Putamen (tissue), 1 donor: ENCODE data around the gene KLK6.

Source experiments
- DNase-seq: peaks from one replicate; pipeline ENCODE4 v3.0.0-alpha.2; 2016; ENCODE audit warnings: low spot score

The KLK6 gene

DNA sequence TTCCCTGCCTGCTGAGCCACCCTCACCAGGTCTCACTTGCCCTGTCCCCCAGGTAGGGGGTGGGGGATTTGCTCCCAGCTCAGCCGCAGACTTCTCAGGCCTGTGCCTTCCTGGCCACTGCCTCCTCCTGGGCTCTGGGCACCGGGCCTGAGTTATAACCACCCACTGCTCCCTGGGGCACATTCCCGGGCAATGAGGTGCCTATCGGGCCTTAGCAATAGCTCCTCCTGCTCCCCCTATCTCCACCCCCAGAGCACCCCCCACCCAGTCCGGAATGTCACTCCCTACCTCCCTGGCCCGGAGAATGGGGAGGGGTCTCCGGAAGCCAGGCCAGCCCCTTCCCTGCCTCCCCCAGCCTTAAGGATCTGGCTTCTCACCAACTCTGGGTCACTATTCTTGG, 16.5 kb downstream of the KLK6 start, which contains the start of gene KLK5:
Gene KLK5, minus strand, starts transcription at position 129 of the 400 bp plus-strand sequence. CDS start 381 bp downstream, outside the sequence.
- no peak for DNase-seq

DNA sequence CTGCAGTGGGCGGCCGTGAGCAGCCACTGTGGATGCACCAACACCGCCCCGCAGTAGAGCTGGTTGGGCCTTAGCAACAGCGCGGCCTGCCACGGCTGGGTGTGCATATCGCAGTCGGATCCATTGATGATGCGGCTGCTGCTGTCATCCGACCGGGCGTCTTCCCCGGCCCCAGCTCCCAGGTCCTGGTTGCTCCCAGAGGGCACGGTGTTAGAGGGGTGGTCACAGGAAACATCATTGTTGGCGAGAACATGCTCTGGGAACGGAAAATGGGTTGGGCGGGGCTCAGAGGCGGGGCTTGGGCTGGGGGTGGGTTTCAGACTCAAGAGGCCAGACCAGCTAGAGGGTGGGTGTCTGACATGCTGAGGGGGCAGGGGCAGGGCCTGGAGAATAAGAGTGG, 19.5 kb downstream of the KLK6 start:
- DNase-seq, result no peak

DNA sequence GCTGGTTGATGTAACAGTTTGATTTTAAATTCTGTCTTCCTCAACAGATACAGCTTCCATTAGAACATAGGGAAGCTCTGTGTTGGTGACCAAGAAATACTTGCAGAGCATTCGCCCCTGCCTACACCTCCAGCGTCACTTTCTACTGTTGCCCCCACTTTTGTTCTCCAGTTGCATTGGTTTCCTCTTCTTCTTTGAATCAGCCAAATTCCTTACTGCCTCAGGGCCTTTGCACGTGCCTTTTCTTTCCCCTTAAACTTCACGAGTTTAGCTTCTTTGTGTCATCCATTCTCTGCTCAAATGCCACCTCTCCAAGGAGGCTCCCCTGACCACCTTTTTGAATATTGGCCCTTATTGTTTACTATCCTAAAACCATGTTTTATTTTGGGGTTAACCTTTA, 22.3 kb downstream of the KLK6 start:
- no peak for DNase-seq

DNA sequence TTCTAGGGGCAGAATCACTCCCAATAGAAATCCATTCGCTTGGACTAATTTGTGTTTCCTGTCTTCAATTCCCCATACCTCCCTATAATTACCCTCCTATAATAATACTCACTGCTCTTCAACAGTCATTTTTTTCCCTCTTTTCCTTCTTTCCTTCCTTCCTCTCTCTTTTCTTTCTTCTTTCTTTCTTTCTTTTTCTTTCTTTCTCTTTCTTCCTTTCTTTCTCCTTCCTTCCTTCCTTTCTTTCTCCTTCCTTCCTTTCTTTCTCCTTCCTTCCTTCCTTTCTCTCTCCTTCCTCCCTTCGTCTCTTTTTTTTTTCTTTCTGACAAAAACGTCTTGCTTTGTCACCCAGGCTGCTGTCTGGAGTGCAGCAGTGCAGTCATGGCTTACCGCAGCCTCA, 24.6 kb downstream of the KLK6 start:
- no peak for DNase-seq

DNA sequence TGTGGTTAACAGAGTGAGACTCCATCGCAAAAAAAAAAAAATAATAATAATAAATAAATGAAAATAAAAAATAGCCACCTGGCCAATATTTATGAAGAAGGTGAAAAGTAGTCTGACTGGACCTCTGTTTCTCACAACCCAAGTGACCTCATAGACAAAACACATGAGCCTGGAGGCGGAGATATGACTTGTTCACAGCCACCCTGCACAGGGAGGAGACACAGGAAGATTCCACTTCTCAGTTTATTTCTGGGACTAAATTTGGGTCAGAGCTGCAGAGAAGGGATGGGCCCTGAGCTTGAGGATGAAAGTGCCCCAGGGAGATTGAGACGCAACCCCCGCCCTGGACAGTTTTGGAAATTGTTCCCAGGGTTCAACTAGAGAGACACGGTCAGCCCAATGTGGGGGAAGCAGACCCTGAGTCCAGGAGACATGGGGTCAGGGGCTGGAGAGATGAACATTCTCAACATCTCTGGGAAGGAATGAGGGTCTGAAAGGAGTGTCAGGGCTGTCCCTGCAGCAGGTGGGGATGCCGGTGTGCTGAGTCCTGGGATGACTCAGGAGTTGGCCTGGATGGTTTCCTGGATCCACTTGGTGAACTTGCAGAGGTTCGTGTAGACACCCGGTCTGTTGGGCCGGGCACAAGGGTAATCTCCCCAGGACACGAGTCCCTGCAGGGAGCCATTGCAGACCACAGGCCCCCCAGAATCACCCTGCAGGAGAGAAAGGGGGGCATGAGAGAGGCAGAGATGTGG, 26.1 kb downstream of the KLK6 start:
- no peak for DNase-seq

DNA sequence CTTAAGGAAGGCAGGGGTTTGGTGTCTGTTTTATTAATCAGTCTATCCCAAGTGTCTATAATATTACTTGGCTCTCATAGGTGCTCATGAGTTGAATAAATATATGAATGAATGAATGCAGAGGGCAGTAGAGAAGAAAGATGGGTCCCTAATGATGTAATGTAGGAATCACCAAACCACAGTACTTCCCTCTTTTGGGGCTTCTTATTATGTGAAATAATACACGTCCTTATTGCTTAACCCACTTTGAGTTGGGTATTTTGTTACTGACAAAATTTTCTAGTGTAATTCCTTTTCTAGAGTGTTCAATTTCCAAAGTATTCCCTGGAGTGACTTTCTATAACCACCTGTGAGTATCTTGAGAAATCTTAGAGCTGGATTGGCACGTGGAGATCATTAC, 29.8 kb downstream of the KLK6 start:
- no peak for DNase-seq

DNA sequence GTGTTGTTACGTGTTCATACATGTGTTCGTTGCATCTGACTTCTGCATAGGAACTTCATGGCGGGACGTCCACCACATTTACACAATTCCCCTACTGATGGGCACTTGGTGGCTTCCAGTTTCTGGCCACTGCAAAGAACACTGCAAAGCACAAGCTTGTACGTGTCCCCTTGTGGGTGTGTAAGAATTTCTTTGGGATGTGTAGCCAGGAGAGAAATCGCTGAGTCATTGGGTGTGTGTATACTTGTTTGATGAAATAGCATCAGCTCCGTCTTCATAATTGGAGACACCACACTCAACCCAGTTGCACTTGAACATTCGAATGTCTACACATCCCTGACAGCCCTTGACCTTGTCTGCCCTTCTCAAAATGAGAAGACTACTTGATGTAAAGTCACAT, 35.8 kb downstream of the KLK6 start:
- DNase-seq, result no peak

DNA sequence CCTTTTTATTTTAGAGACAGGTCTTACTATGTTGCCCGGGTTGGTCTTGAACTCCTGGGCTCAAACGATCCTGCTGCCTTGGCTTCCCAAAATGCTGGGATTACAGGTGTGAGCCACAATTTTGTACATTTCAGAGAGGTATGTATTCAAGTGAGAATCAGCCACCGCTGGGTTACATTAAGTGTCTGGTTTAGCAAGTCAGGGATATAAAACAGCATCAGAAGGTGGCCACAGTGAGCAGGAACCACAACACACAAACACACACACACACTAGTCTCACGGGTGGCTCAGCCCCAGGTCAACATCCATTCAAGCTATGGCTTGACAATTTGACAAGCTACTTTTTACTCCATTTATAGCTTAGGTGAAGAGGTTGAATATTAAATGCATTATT, 36.7 kb downstream of the KLK6 start:
- no peak for DNase-seq

DNA sequence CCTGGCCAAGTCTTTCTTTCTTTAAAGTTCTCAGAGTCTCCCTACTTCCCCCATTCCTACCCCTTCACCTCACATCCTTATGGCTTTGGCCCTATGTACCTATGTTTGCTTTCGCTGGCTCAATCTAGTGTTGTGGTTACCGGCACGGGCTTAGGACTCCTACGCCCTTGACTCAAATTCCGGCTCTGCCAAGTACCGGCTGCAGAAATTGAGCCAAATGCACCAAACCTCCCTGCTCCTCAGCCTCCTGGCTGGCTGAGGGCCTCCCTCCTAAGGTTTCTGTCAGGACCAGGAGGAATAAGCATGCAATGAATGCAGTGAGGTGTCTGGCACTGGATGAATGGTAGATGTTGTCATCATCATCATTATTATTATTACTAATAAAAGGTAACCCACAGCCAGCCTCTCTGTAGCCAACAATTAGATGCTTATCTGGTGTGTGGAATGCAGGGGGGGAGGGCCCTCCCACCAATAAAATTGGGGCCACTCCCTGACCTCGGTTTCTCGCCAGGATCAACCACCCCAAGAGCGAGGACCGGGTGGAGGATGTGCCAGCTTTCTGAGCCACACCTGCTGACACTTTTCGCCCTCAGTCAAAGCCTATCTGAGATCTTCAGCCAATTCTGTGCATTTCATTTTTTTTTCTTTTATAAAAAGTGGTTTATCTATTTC, 37.2 kb downstream of the KLK6 start:
- no peak for DNase-seq

DNA sequence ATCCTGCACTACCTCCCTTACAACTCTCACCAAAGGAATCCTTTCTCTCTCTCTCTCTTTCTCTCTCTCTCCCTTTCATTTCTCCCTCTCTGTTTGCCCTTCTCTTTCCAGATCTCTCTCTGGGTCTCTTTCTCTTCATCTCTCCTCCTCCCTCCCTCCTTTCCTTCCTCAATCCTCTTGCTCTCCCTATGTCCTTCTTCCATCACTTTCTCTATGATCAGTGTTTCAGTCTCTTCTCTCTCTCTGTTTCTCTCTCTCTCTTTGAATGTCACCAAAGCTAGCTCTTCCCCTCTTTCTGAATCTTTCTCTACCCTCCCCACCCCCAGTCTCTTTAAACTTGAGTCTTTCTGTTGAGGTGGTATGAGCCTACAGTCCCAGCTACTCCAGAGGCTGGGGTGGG, 38.4 kb downstream of the KLK6 start:
- no peak for DNase-seq

DNA sequence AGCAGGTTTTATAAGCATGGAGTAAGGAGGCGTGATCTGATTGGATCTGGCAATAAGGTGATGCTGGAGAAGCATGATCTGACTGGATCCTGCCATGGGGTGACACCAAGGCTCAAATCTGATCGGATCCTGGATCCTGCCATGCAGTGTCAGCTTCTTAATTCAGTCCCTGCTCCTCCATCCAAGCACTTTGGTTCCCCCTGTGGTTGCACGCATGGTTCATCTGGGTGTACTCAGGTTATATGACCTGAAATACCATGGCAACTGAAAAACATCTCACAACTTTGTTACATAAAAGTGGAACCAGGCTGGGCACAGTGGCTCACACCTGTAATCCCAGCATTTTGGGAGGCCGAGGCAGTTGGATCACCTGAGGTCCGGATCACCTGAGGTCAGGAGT, 40.6 kb downstream of the KLK6 start:
- DNase-seq, result no peak

DNA sequence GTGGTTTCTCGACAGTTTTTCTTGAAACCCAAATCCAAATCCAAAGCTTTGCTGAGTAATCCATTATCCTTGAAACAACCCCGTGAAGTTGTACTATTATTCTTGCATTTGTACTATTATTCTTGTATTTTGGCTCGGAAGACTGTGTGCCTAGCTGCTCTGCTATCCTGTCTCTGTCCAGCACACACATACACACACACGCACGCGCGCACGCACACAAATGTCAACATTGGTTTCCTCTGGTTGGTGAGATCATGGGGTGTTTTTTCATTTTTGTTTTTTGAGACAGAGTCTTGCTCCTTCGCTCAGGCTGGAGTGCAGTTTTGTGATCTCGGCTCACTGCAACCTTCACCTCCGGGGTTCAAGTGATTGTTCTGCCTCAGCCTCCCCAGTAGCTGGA, 43.2 kb downstream of the KLK6 start:
- no peak for DNase-seq

DNA sequence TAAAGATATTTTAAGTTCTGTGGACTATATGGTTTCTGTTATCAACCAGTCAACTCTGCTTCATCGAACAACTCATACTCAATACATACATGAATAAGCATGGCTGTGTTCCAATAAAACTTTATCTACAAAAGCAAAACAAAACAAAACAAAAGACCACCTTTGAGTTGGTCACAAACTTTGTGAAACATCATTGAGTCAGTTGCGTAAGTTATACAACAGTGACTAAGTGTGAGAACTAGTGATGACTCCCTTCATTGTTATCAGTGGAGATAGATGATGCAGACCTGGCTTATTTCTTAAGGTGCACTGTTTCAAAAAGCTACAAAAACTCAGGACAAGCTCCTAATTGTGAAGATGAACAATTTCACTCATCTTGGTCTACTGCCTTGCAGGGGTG, 43.7 kb downstream of the KLK6 start:
- DNase-seq, result no peak

DNA sequence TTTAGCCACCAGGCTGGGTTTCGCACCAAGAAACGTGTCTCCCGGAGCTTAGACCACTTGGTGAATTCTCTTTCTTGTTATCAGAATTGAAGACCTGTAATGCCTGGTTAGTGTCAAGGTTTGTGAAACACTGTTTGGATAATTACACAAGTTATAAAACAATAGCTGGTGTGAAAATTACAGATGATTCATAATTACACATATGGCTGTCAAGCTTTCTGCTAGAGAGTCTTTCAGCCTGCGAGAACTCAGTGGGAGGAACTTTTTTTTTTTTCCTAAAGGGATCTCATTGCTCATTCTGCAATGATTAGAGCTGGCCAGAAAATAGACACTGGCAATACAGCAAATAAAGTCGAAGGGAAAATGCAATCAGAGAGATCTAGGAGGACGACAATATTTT, 44.8 kb downstream of the KLK6 start:
- DNase-seq, result no peak

DNA sequence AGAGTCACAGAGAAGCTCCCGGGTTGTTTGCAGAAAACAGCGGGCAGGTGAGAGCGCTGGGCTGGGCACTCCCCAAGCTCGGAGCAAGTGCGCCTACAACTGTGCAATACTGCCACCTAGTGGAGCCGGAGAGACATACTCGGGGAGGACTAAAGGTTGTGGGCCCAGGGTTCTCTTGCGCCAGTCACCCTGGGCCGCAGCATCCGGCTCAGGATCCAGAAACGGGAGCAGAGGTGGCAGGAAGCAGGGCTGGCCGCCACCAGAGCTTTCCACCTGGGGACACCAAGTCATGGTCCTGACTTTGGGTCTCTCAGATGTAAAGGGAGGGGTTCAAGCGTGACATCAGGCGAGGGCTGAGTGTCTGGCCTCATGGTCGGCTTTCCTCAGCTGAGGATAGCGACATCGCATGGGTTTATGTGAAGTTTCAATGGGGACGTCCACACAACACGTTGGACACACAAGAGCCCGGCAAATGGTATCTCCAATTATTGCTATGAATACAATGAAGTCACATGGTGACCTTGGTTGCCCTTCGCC, 47.0 kb downstream of the KLK6 start:
- DNase-seq, result peak; percentile 44

DNA sequence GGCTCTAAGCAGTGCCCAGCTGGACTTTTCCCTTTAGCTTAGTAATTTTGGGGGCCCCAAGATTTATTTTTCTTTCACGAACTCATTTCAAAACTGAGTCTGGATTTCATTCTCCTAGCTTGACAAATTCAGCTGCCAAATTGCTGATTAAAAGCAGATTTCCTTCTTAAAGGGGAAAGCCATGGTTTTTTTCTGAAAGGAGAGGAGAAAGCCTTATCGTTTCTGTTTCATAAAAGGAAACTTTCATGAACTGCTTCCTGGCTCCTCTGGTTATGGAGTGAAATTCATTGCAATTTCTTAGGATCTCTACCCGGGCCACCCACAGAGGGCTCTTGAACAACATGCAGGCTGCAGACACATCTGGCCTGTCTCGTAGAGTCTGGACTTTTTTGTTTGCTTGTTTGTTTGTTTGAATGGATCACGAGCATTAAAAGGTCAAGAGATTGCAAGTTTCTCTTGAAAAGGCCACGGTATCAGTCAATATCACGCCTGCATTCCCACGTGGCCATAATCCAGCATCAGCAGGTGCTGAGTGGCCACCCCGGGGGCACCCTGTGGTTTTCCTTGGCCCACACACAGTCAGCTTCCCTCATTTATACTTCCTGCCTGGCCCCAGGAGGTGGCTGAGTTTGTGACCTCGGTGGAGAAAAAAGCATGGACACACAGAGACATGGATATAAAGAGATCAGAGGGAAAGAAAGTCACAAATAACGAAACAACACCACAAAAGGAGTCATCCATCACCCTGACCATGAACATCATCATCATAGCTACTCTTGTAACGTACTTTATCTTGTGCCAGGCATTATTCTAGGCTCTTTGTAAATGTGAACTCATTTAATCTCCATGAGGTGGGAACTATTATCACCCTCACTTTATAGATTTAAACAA, 47.7 kb downstream of the KLK6 start:
- DNase-seq, result no peak

DNA sequence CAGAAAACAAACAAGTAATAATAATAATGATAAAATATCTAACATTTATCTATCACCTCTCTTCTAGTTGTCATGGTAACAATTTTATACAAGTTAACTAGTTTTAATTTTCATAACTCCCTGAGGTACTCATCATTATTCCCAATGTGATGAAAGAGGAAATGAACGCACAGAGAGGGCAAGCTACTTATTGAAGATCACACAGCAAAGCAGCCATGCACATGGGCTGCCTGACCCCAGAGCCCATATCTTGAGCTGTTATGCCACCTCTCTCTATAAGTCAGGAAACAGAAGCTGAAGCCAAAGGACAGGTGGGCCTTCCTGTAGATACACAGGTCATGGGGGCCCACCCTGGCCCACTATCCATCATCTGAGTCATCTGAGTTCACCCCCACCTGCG, 53.3 kb downstream of the KLK6 start:
- DNase-seq, result no peak

DNA sequence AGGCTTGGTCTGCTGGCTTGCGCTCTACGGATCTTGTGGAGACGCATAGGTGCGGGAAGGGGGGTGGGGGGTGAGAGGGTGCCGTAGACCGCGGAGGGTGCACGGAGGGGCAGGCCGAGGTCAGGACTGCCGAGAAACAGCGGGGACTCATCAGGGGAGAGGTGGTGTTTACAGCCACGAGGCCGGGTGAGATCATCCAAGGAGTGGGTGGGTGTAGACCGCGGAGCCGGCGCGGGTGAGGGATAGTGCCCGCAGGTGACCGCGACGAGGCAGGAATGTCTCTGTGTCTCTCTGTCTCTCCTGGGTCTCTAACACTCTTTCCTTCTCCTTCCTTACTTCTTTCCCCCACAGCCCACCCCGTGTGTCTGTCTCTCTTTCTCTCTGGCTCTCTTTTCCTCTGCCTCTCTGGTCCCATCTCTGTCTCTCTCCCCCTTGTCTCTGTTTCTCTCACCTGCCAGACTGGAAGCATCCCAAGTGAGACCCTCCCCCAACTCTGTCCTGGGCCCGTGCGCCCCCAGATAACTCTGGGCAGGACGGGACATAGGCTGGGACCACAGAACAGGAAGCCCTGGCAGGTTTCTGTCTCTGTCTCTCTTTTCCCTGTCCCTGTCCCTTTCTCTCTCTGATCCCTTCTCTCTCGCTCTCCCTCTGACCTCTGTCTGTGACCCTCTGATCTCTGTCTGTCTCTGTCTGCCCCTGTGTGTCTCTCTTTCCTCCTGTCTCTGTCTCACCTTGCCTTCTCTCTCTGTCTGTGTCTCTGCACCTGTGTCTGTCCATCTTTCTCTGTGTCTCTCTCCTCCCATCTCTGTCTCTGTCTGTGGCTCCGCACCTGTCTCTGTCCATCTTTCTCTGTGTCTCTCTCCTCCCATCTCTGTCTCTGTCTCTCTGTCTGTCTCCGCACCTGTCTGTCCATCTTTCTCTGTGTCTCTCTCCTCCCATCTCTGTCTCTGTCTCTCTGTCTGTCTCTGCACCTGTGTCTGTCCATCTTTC, 56.4 kb downstream of the KLK6 start:
- DNase-seq, result no peak

DNA sequence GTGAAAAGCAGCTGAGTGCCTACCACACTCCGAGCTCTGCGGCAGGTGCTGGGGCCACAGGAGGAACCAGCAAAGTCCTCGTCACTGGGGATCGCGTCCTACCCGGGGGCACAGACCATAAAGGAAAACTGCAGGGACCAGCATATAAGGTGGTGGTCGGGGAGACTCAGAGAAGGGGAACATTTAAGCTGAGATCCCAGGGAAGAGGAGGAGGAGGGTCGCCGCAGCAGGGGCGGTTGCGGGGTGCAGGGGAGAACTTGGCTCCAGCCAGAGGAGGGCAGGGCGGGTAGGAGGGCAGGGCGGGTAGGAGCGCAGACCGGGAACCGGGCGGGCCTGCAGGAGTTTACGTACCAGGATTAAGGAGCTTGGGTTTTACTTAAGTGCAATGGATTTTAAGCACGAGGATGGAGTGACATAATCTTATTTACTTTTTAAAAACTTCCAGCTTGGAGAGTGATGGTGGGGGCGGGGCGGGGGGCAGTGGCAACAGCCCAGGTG, 57.2 kb downstream of the KLK6 start:
- no peak for DNase-seq

DNA sequence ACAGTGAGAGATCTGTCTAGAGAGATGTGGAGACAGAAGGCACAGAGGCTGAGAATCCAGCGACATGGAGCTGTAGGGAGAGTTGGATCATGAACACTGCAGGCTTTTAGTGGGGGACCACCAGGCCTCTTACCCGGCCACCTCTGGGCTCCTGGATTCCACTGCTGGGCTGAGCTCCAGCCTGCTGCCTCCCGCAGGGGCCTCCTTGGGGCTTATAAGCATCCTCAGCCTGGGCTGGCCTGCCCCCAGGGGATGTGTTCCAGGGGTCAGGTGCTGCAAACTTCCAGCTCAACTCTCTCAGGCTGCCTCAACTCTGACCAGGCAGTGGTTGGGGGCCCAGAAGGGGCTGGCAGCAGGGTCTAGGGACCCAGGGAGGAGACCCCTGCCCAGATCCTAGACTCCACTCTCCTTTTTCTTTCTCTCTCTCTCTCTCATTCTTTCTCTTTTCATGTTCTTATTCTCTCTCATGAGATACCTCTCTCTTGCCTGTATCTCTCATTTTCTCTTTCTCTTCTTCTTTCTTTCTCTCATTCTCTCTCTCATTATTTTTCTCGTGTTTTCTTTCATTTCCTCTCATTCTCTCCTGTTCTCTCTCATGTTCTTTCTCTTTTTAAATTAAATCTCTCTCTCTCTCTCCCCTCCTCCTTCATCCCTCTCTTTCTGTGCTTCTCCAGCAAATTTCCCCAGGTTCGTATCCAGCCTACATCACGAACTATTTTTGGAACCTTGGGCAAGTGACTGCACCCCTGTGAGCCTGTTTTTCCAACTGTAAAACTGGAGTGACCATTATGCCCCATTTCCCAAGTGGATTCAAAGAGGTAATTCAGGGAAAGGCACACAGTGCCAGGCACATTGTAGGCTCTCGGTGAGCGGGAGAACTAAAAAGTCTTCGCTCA, 57.9 kb downstream of the KLK6 start, which contains the start of gene KLK4:
Gene KLK4, minus strand, starts transcription at position 190 of the 896 bp plus-strand sequence. CDS start 657 bp downstream, outside the sequence.
- DNase-seq, result no peak
